ENCODE data around the gene DAB2. TPM values are rescaled to one million over a fixed set of nuclear protein-coding genes. Genes with fewer than 3 reads are reported as not detected.
A peak's percentile ranks its signal among the peaks of the same experiment; 100 is the strongest.

Gene DAB2
- total RNA-seq, 1 experiment from 2014 or later, result 2.3 TPM

GRCh38 chr5:39423331-39423751 lies 1.4 kb downstream of the DAB2 start:
- no peaks in the 10 kb centered on the region for H3K79me2 ChIP-seq (ENCODE audit: insufficient read depth, low read length)
- no peak overlapping the region for H3K4me2 ChIP-seq (ENCODE audit: insufficient read depth, insufficient read length, low read length)
- peak; percentile 34 for DNase-seq
- peaks cover 31% of the 10 kb centered on the region for H3K27me3 Mint-ChIP-seq (ENCODE audit: low read depth)
- no peak overlapping the region; a peak in 1 of 7 replicates for H3K27ac Mint-ChIP-seq
- no peak overlapping the region for H4K91ac ChIP-seq (ENCODE audit: insufficient read length, low read depth, low read length)
- H2AK5ac ChIP-seq (ENCODE audit: insufficient read length, low read length), result no peak overlapping the region
- H3K27ac ChIP-seq (ENCODE audit: insufficient read length, low read depth, low read length), result no peak overlapping the region
- H3K18ac ChIP-seq (ENCODE audit: insufficient read length, low read depth, low read length), result no peak overlapping the region
- peaks cover 3% of the 10 kb centered on the region; the same call in 1 of the 2 replicates for H3K4me1 ChIP-seq (ENCODE audit: insufficient read depth, low read length)
- H2BK120ac ChIP-seq (ENCODE audit: low read depth, low read length, poor library complexity, severe bottlenecking), result no peak overlapping the region
- no peak for TF ChIP-seq CTCF (conservative IDR thresholded peaks at IDR 0.05)
- no peak overlapping the region for H3K14ac ChIP-seq (ENCODE audit: insufficient read depth, low read length)
- no peaks in the 10 kb centered on the region for H3K79me1 ChIP-seq (ENCODE audit: insufficient read depth, low read depth, low read length, poor library complexity, severe bottlenecking)
- H2AFZ ChIP-seq (ENCODE audit: low read length), result no peak overlapping the region
- H4K20me1 ChIP-seq (ENCODE audit: control insufficient read depth, insufficient read depth, insufficient read length), result no peaks in the 10 kb centered on the region
- WGBS (ENCODE audit: extremely low coverage, insufficient read length, low lambda C conversion rate), result no CpG with 5 or more reads among the region's 2 CpGs
- no peak overlapping the region for H2BK15ac ChIP-seq (ENCODE audit: low read depth, low read length)
- no peaks in the 10 kb centered on the region for H3K9me3 ChIP-seq (ENCODE audit: control insufficient read depth, low read depth, low read length)
- peaks cover 40 to 41% of the 10 kb centered on the region in 2 experiments for H3K4me1 Mint-ChIP-seq
- no peaks in the 10 kb centered on the region for H3K36me3 Mint-ChIP-seq (ENCODE audit: insufficient read depth in 1 of 3, low read depth in 3 of 3)
- no peak overlapping the region for H4K5ac ChIP-seq (ENCODE audit: insufficient read length, low read depth, low read length)
- H4K8ac ChIP-seq (replicated peaks; ENCODE audit: insufficient read length, low read depth, low read length), result no peak overlapping the region
- no peak overlapping the region for H2BK12ac ChIP-seq (ENCODE audit: insufficient read length, low read depth, low read length)
- H3K9ac ChIP-seq (ENCODE audit: extremely low read depth, insufficient read length, low read length), result no peak overlapping the region
- no peak overlapping the region for H2BK20ac ChIP-seq (ENCODE audit: low read depth, low read length, poor library complexity, severe bottlenecking)
- no peaks in the 10 kb centered on the region for H3K27me3 ChIP-seq (ENCODE audit: insufficient read depth, low read length)
- no peak overlapping the region for H3T11ph ChIP-seq (ENCODE audit: low read length)
- no peak overlapping the region for H3K56ac ChIP-seq (ENCODE audit: insufficient read length, low read depth, low read length)
- no peak overlapping the region for H2BK5ac ChIP-seq (ENCODE audit: insufficient read length, low read length)
- no peaks in the 10 kb centered on the region for H3K9me3 Mint-ChIP-seq
- H3K4ac ChIP-seq (ENCODE audit: low read depth, low read length), result no peak overlapping the region
- H3K23ac ChIP-seq (ENCODE audit: insufficient read length, low read depth, low read length), result no peak overlapping the region
- peaks cover 14% of the 10 kb centered on the region for H3K23me2 ChIP-seq (ENCODE audit: insufficient read length, low read depth, low read length, poor library complexity, severe bottlenecking)
- H3K4me3 Mint-ChIP-seq, result peak overlapping the region in 1 of 2 experiments; percentile 88; a peak in 3 of 5 replicates

Measured in H9 (cell line).